GM21390 (cell line): ENCODE measurements around the gene FIZ1.
A peak's percentile ranks its signal among the peaks of the same experiment; 100 is the strongest.
"Not testable (repeated sequence)": the region's sequence is repeated elsewhere in the genome, so short reads cannot be mapped to it uniquely, and the experiment has no call there.

ENCODE experiments used
- ATAC-seq: cut with Tn5 transposase; IDR thresholded peaks from one replicate; pipeline ENCODE4 v1.9.1; 2021; ENCODE audit not compliant: unreplicated experiment

The FIZ1 gene

GRCh38 chr19:55596304-55596703, 3.0 kb downstream of the FIZ1 start:
- ATAC-seq = no peak

DNA sequence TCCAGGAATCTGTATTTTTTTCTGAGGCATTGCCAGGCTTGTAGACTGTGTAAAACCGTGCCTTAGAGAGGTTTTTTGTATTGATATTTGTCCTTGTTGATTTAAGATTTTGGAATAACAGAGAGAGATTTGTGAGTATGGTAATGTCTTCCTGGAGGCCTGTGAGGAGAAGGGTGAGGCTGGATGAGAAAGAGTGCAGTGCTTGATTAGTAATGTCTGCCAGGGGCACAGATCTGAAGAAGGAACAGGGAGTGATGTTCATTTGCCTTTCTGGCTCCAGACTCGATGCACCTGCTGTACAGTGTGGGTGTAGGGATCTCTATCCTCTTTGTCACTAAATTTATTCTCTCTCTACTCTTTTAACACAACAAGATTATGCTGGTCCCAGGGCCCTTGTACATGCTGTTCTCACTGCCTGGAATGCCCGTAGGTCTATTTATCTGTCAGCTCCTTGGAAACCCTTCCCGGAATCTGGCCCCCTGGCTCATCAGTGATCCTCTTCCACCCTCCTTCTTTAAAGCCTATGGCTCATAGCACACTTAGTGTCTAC, 4.2 kb downstream of the FIZ1 start:
- ATAC-seq = no peak

DNA sequence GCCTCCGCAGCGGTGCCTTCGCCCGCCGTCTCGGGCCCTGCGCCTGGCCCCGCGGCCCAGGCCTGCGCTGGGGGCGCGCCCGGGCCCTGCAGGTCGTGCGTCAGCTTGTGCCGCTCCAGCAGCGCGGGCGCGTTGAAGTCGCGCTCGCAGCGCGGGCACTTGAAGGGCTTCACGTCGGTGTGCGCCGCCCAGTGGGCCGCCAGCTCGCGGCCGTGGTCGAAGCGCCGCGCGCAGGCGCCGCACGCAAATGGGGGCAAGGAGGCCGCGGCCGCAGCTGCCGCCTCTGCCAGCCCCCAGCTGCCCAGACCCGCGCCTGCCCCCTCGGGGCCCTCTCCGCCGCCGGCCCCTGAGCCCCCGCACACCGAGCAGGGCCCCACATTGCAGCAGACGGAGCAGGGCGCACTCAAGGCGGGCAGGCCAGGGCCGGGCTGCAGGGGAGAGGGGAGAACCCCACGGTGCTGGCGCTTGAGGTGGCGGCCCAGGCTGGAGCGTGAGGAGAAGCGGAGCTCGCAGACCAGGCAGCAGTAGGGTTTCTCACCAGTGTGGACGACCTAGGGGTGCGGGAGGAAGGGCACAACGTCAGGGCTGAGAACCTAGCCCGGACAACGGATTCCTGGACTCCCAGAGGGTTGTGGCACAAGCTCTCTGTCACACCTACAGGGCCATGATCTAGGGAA, 6.1 kb downstream of the FIZ1 start:
- ATAC-seq = no peak

- no peak for ATAC-seq
Observed at GRCh38 chr19:55592391-55593090, 6.8 kb downstream of the FIZ1 start.

DNA sequence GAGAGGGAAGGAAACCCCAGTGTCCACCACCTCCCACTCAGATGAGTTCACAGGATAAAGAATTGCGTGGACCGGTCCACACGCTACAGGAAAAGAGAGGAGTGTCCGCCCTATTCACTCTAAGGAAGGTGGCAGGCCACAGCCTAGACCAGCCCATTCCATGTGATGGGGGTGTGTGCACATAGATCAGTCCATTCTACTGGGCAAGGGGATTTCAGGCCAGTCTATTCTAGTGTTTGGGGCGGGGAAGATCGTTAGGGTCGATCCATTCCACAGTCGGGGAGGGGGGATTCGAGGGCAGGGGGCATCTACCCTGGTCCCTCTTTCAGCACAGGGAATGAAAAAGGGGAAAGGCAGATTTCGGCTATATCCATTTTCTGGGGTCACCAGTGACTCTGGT, 7.8 kb downstream of the FIZ1 start:
- ATAC-seq = no peak

DNA sequence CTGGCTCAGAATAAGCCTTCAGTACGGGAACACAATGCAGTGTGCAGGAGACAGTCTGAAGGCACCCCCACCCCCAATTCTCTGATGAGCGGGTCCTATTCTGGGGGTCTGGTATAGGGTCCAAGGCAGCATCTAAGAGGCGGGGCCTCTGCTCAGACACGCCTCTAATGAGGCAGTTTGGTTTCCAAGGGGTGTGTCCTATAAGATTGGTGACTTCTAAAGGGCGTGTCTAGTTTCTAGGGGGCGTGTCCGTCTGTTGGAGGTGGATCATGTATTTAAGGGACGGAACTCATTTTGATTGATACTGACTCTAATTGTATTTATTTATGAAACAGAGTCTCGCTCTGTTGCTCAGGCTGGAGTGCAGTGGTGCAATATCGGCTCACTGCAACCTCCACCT, 8.7 kb downstream of the FIZ1 start:
- ATAC-seq = no peak

- ATAC-seq = no peak
Observed at GRCh38 chr19:55590109-55590508, 9.2 kb downstream of the FIZ1 start.

DNA sequence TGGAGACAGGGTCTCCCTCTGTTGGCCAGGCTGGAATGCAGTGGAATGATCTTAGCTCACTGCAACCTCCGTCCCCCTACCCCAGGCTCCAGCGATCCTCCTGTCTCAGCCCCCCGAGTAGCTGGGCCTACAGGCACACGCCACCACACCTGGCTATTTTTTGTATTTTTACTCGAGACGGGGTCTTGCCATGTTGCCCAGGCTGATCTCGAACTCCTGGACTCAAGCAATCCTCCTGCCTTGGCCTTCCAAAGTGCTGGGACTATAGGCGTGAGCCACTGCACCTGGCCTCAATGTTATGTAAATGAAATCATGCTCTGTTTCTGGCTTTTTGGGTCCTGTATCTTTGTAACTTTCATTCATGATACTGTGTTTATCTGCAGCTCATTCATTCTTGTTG, 10.6 kb downstream of the FIZ1 start:
- ATAC-seq = no peak

GRCh38 chr19:55586976-55587668, 12.2 kb downstream of the FIZ1 start:
- ATAC-seq = peak; percentile 69

- no peak for ATAC-seq
Observed at GRCh38 chr19:55585658-55586339, 13.5 kb downstream of the FIZ1 start.

- ATAC-seq = no peak
Observed at GRCh38 chr19:55584871-55585270, 14.4 kb downstream of the FIZ1 start.

DNA sequence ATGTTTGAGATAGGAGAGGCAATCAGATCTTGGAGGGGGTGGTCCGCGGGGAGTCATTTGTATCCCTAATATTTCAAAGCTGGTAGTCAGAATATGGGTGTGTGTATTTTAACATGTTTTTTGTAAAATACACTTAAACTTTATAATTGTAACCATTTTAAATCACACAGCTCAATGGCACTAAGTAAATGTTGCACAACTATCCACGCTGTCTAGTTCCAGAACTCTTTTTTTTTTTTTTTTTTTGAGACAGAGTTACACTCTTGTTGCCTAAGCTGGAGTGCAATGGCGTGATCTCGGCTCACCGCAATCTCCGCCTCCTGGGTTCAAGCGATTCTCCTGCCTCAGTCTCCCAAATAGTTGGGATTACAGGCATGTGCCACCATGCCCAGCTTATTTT, 15.4 kb downstream of the FIZ1 start:
- not testable (repeated sequence) for ATAC-seq

- ATAC-seq = not testable (repeated sequence)
Observed at GRCh38 chr19:55582284-55582683, 17.0 kb downstream of the FIZ1 start.

DNA sequence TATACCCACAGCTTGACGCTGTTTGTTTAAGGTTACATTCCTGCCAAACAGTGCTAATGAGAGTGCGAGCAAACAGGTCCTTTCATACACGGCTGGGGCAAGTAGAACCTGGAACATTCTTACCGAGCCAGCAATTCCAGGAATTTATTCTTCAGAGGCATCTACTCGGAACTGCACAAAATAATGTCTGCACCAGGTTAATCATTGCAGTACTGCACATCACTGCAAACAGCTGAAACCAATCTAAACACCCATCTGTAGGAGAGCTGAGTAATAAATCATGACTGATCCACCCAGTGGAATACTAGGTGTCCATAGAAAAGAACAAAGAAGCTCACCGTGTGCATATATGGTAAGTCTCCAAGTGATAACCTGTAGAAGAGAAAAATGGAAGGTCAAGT, 17.5 kb downstream of the FIZ1 start:
- no peak for ATAC-seq

- no peak for ATAC-seq
Observed at GRCh38 chr19:55581145-55581822, 18.0 kb downstream of the FIZ1 start.

- ATAC-seq = no peak
Observed at GRCh38 chr19:55580628-55581144, 18.6 kb downstream of the FIZ1 start, which contains the start of gene ZNF579. Gene ZNF579 (minus strand): TSS chr19:55580848. CDS start chr19:55579639, 1,209 bp downstream.

- no peak for ATAC-seq
Observed at GRCh38 chr19:55579766-55580621, 19.3 kb downstream of the FIZ1 start.

DNA sequence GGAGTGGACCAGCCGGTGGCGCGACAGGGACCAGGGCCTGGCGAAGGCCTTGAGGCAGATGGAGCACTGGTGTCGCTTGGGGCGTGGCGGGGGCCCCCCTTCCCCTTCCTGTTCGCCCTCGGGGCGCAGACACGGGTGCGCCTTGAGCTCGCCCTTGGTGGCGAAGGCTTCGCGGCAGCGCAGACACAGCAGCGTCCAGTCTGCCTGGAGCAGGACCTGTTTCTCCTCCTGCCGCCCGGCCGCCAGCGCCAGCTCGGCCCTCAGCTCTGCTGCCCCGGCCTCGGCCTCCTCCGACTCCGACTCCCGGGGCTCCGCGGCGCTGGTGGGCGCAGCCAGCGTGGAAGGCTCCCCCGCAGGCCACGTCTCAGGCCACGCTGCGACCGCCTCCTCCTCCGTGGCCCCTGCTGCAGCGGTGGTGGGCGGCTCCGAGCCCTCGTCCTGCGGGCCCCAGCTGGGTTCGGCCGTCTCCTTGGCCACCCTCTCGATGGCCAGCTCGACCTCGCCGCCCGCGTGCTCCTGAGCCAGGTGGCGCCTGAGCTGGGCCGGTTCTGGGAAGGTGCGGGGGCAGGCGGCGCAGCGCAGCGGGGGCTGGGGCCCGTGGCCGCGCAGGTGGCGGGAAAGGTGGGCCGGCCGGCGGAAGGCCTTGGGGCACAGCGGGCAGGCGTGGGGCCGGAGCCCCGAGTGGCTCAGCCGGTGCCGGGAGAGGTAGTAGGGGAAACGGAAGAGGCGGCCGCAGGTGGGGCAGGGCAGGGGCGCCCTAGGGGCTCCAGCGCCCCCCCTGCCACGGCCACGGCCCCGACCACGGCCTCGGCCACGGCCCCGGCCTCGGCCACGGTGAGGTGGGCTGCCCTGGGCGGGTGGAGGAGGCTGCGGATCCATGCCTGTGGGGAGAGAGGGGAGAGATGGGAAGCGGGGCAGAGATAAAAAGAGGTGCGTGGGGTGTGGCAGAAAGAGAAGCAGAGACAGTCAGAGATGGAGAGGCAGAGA, 20.3 kb downstream of the FIZ1 start:
- no peak for ATAC-seq
